GM12878 (cell line): Measurements from ENCODE around the gene SYNPO. TPM values are rescaled to one million over a fixed set of nuclear protein-coding genes. Genes with fewer than 3 reads are reported as not detected.

ENCODE experiments used
- ATAC-seq: fragments of 200-7000 bp; cut with Tn5 transposase; 3 replicates; pipeline ENCODE4 v1.9.1; 2020; ENCODE audit warnings: mild to moderate bottlenecking, moderate library complexity
- BruUV-seq: library from RNA; stranded (reverse); fragments of 400-500 nt; replicated peaks from 2 replicates; lab custom pipeline; 2021; lab: Mats Ljungman, UMichigan
- CTCF ChIA-PET: fragments of 300-600 bp; sonication (Branson Sonifier 250); formaldehyde crosslinking; extraction: SDS; loops from one replicate; lab custom pipeline; 2021; ENCODE audit warnings: inconsistent platforms; lab: Yijun Ruan, JAX
- POLR2A ChIA-PET: fragments of 350-600 bp; formaldehyde crosslinking; extraction: SDS; loops from one replicate; lab custom pipeline; 2021; ENCODE audit warnings: inconsistent platforms; lab: Charles Lee
- RAD21 ChIA-PET: fragments of 300-600 bp; sonication (Branson Sonifier 250); formaldehyde crosslinking; loops from one replicate; lab custom pipeline; 2023; ENCODE audit warnings: antibody characterized with exemption; ENCODE audit not compliant: unreplicated experiment; lab: Charles Lee
- SMC1A ChIA-PET: fragments of 300-600 bp; sonication (Branson Sonifier 250); formaldehyde crosslinking; loops from one replicate; lab custom pipeline; 2023; ENCODE audit not compliant: unreplicated experiment, uncharacterized antibody; lab: Charles Lee
- DNase-seq: peaks from one replicate; pipeline ENCODE4 v3.0.0-alpha.2; 2011; ENCODE audit warnings: low read depth, low spot score
- FAIRE-seq: peaks from 3 replicates; lab custom pipeline; 2011; peaks lifted over from hg19 to GRCh38; lab: Jason Lieb, UNC
- H2AFZ ChIP-seq: 2 replicates; pipeline ENCODE4 v1.6.0; 2011; ENCODE audit warnings: low read depth, low read length, control low read depth; ENCODE audit not compliant: control insufficient read depth
- H3K27ac ChIP-seq: 2 replicates; pipeline ENCODE4 v1.5.1; 2011; ENCODE audit warnings: control low read depth; ENCODE audit not compliant: control insufficient read depth, insufficient read depth
- H3K27me3 ChIP-seq, 2 experiments: replicated peaks in 1 of 2; 2 replicates each; pipeline versions ENCODE4 v1.6.0 to v1.6.1; 2011; ENCODE audit warnings: low read length in 1 of 2; ENCODE audit not compliant: control insufficient read depth in 2 of 2, insufficient read depth in 2 of 2
- H3K36me3 ChIP-seq, 2 experiments: 2 replicates each; pipeline ENCODE4 v1.5.1; 2011; ENCODE audit warnings: low read length in 1 of 2; ENCODE audit not compliant: control insufficient read depth in 2 of 2, insufficient read depth in 2 of 2
- H3K4me1 ChIP-seq: 2 replicates; pipeline ENCODE4 v1.6.1; 2011; ENCODE audit warnings: mild to moderate bottlenecking, low read length, moderate library complexity, mixed read lengths; ENCODE audit not compliant: control insufficient read depth, insufficient read depth
- H3K4me2 ChIP-seq: 2 replicates; pipeline ENCODE4 v1.6.0; 2011; ENCODE audit warnings: control low read depth; ENCODE audit not compliant: control insufficient read depth, insufficient read depth
- H3K4me3 ChIP-seq: fragments of 200-600 bp; sonication (generic); 2 replicates; pipeline ENCODE4 v1.5.1; 2016
- H3K79me2 ChIP-seq: 2 replicates; pipeline ENCODE4 v1.6.0; 2011; ENCODE audit warnings: low read length; ENCODE audit not compliant: control insufficient read depth, insufficient read depth
- H3K9ac ChIP-seq: 2 replicates; pipeline ENCODE4 v1.8.0; 2011; ENCODE audit warnings: low read length, control low read depth, mixed read lengths; ENCODE audit not compliant: control insufficient read depth, insufficient read depth
- H3K9me3 ChIP-seq: replicated peaks from 3 replicates; pipeline ENCODE4 v1.5.1; 2011; ENCODE audit warnings: mild to moderate bottlenecking, low read length; ENCODE audit not compliant: control insufficient read depth, insufficient read depth
- H4K20me1 ChIP-seq: 2 replicates; pipeline ENCODE4 v1.6.0; 2011; ENCODE audit not compliant: control insufficient read depth, insufficient read depth
- BCL11A ChIP-seq: IDR thresholded peaks from 2 replicates; pipeline ENCODE4 v1.6.1; 2011; ENCODE audit warnings: low read depth, low read length
- CBX3 ChIP-seq: fragments of 200-600 bp; sonication (generic); IDR thresholded peaks from 2 replicates; pipeline ENCODE4 v1.6.1; 2016; ENCODE audit warnings: low read depth, borderline replicate concordance
- EP300 ChIP-seq, 2 experiments: fragments of 150-350 bp in 1 of 2; IDR thresholded peaks; 2 replicates each; pipeline ENCODE4 v1.6.1; 2011 to 2012; ENCODE audit warnings: low read depth in 2 of 2, low read length in 2 of 2, borderline replicate concordance in 1 of 2, improper control_type of control experiment in 1 of 2, inconsistent platforms in 1 of 2; ENCODE audit not compliant: control insufficient read depth in 1 of 2
- ESRRA ChIP-seq: IDR thresholded peaks from 2 replicates; pipeline ENCODE4 v1.6.1; 2012; ENCODE audit warnings: mild to moderate bottlenecking, low read length, improper control_type of control experiment
- FOXM1 ChIP-seq: IDR thresholded peaks from 2 replicates; pipeline ENCODE4 v1.6.1; 2012; ENCODE audit warnings: low read depth, mild to moderate bottlenecking, inconsistent platforms, low read length, moderate library complexity
- HDGF ChIP-seq: fragments of 450-650 bp; IDR thresholded peaks from 2 replicates; pipeline ENCODE4 v1.6.1; 2016; ENCODE audit warnings: antibody characterized with exemption
- IKZF2 ChIP-seq, 2 experiments: fragments of 450-650 bp; IDR thresholded peaks; 2 replicates each; pipeline ENCODE4 v1.6.1; 2017; ENCODE audit warnings: mild to moderate bottlenecking in 2 of 2, moderate library complexity in 2 of 2
- NR2F1 ChIP-seq: fragments of 450-650 bp; conservative IDR thresholded peaks from 2 replicates; pipeline ENCODE4 v1.6.1; 2017; ENCODE audit warnings: mild to moderate bottlenecking
- PML ChIP-seq: IDR thresholded peaks from 2 replicates; pipeline ENCODE4 v1.6.1; 2012; ENCODE audit warnings: low read length, inconsistent platforms
- POLR2AphosphoS5 ChIP-seq: IDR thresholded peaks from 2 replicates; pipeline ENCODE4 v1.6.1; 2011; ENCODE audit warnings: mild to moderate bottlenecking, low read length, inconsistent platforms
- RAD51 ChIP-seq: fragments of 450-650 bp; IDR thresholded peaks from 2 replicates; pipeline ENCODE4 v1.6.1; 2016; ENCODE audit warnings: moderate library complexity, mild to moderate bottlenecking, inconsistent platforms
- RCOR1 ChIP-seq: conservative IDR thresholded peaks from 2 replicates; pipeline ENCODE4 v1.6.1; 2012; ENCODE audit warnings: low read depth, low read length, improper control_type of control experiment
- RELB ChIP-seq: fragments of 450-650 bp; IDR thresholded peaks from 2 replicates; pipeline ENCODE4 v1.6.1; 2017; ENCODE audit warnings: low read depth, mild to moderate bottlenecking, moderate library complexity
- SIN3A ChIP-seq: IDR thresholded peaks from 2 replicates; pipeline ENCODE4 v1.6.1; 2012; ENCODE audit warnings: low read depth, low read length, improper control_type of control experiment
- YY1 ChIP-seq: IDR thresholded peaks from 2 replicates; pipeline ENCODE4 v1.6.1; 2011; ENCODE audit warnings: low read depth, mild to moderate bottlenecking, low read length
- ZNF384 ChIP-seq: IDR thresholded peaks from 2 replicates; pipeline ENCODE4 v1.6.1; 2012; ENCODE audit warnings: low read depth, mild to moderate bottlenecking, low read length, improper control_type of control experiment, borderline replicate concordance
- WGBS: methylation state at CpG from one replicate; pipeline ENCODE4 v1.1.6; 2016; ENCODE audit warnings: low lambda C conversion rate; ENCODE audit not compliant: insufficient replicate concordance, insufficient coverage; ENCODE audit errors: missing lambda C conversion rate; 5-methylcytosine and 5-hydroxymethylcytosine counted together
- in situ Hi-C: fragments of 300-500 bp; cut with MboI; formaldehyde crosslinking; loops from 9 replicates; pipeline ENCODE4 v1.14.3; 2018; ENCODE audit warnings: mixed read lengths
- intact Hi-C: fragments of 100-400 bp; cut with micrococcal nuclease; formaldehyde crosslinking; loops from one replicate; pipeline ENCODE4 v1.14.2; 2022; ENCODE audit not compliant: unreplicated experiment
- polyA plus RNA-seq, 11 experiments: library from polyadenylated mRNA; depleted of rRNA in 4 of 11; unstranded in 6 of 11; stranded (reverse) in 5 of 11; fragments of >200 nt; fragmentation: Nextera tagmentation in 4 of 11; fragmentation: Illumina TruSeq in 1 of 11; extraction: Ambion mirVana in 4 of 11; extraction: Trizol in 1 of 11; gene quantifications; 1 replicate in 1 of 11; 2 replicates in 10 of 11; pipeline versions ENCODE4 v1.2.1 to v1.2.3, GENCODE V29; 2011 to 2016; ENCODE audit warnings: inconsistent platforms in 2 of 11, missing spikeins in 2 of 11, low read depth in 1 of 11
- total RNA-seq, 4 experiments: library from RNA; depleted of rRNA in 3 of 4; stranded (reverse); fragments of >200 nt in 3 of 4; fragmentation: Illumina TruSeq in 1 of 4; extraction: Trizol in 1 of 4; gene quantifications; 2 replicates each; pipeline versions ENCODE4 v1.2.1 to v1.2.3, GENCODE V29; 2013 to 2021

SYNPO gene
- total and polyA plus RNA-seq, 10 of the 15 experiments (the other 5 are each of a cell fraction or from before 2014, with no cell fraction given): 0.77 to 21.0 (median 3.9) TPM

DNA sequence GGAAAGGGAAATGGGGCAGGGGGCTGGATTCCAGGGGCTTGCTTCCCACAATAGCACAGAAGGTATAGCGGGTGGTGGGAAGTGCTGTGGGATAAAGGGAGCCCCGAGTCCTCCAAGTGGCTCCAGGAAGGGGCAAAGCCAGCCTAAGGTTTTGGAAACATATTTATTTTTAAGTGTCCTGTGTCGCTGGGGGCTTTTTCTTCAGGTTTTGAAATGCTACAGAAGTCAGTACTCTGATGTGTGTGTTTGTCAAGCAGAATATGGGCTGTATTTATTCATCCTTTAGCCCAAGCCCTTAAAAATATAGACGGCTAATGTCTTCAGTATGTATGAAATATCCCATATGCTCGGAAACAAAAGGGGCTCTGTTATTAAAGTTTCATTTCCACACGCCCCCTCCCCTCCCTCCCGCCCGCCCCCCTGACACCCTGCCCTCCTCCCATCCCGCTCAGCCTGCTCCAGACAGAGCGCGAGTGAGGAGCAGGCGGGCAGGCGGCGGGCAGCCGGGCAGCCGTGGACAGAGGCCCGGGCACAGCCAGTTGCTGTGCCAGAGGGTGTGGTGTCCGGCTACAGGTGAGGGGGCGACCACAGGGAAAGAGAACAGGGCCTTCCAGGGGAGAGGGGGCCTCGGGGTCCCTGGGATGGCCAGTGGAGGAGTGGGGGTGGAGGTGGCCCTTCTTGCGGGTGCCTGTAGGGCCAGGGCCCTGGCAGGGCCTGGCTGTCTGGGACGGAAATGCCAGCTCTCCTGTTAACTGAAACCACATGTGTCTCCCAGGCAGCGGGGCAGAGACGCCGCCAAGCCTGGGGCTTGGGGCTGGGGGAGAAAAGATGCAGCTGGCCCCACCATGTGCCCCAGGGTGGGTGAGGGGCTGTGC, 39.6 kb upstream of the SYNPO start:
- H2AFZ ChIP-seq: no peak overlapping the region
- H3K4me1 ChIP-seq: peaks cover 4% of the 10 kb centered on the region
- TF ChIP-seq EP300 (IDR thresholded peaks at IDR 0.05; ENCODE audit: borderline replicate concordance in 1 of 2, control insufficient read depth in 1 of 2, low read depth in 2 of 2, low read length in 2 of 2) (no peak), YY1 (no peak), FOXM1 (no peak), BCL11A (no peak), PML (no peak), RELB (no peak), HDGF (no peak), POLR2AphosphoS5 (no peak), ESRRA (no peak), NR2F1 (no peak), IKZF2 (IDR thresholded peaks at IDR 0.05) (no peak), RCOR1 (no peak), RAD51 (no peak), ZNF384 (no peak), SIN3A (no peak), CBX3 (no peak)
- intact Hi-C loops (no loop called here), in situ Hi-C loops (no loop called here)
- H4K20me1 ChIP-seq: no peaks in the 10 kb centered on the region
- SMC1A ChIA-PET: no interaction called here
- H3K36me3 ChIP-seq: no peaks in the 10 kb centered on the region
- no peak overlapping the region for H3K9ac ChIP-seq
- FAIRE-seq (no peak), ATAC-seq (no peak), DNase-seq (no peak)
- CTCF ChIA-PET: no interaction called here
- H3K27me3 ChIP-seq: no peaks in the 10 kb centered on the region; a peak in 1 of 4 replicates
- no peak overlapping the region for H3K4me2 ChIP-seq
- BruUV-seq: no TSS peak
- H3K9me3 ChIP-seq: no peaks in the 10 kb centered on the region
- RAD21 ChIA-PET: no interaction called here
- POLR2A ChIA-PET: interaction anchor here (1.0 kb wide), 1 partner anchor 25 kb away, joined by 3 read pairs; no protein-coding TSS in a partner anchor
- 36% methylated on average over 13 of the region's 25 CpGs for WGBS
- H3K4me3 ChIP-seq: no peak overlapping the region
- no peaks in the 10 kb centered on the region for H3K79me2 ChIP-seq
- no peak overlapping the region for H3K27ac ChIP-seq
